ENCODE data around the gene HDAC4. TPM values are rescaled to one million over a fixed set of nuclear protein-coding genes. Genes with fewer than 3 reads are reported as not detected.

HDAC4 gene
- total and polyA plus RNA-seq, 2 donors from 2014 or later: 2.2 to 56.8 TPM

DNA sequence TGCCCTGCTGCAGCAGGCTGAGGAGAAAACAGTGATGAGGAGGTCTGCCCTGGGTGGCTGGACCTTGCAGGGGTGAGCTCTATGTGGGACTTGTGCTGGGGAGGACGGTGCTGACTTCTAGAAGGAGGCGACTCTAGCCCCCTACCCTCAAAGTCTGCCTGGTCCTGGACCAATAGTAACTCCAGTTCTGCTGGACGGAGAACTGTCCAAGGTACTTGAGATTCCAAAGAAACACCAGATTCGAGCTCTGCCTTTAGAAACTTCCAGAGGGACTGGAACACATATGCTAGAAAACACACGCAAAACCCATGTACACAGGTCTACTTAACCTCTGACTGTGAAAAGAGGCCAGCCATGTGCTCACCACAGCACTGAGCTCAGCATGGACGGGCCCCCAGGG is 292.4 kb downstream of the HDAC4 start:
- peaks cover 3 to 9% (median 5%) of the 10 kb centered on the region in 3 donors for H3K36me3 ChIP-seq (ENCODE audit: control insufficient read depth in 2 of 3, insufficient read depth in 3 of 3, low read length in 3 of 3)
- intact Hi-C loops (cut with DNase I): no loop called here
- H3K27ac ChIP-seq (ENCODE audit: low read depth in 2 of 2, low read length in 2 of 2): no peak overlapping the region
- no peak overlapping the region for H3K9ac ChIP-seq (ENCODE audit: low read length in 3 of 3)
- FAIRE-seq (no peak), DNase-seq (no peak)
- no peak overlapping the region for H3K4me3 ChIP-seq (ENCODE audit: low read length in 3 of 3)
- H3K27me3 ChIP-seq (ENCODE audit: control insufficient read depth, insufficient read depth, low read length): no peaks in the 10 kb centered on the region
- no peaks in the 10 kb centered on the region for H3K9me3 ChIP-seq (ENCODE audit: control insufficient read depth in 2 of 3, insufficient read depth in 1 of 3, low read length in 3 of 3)
- H3K4me1 ChIP-seq (ENCODE audit: control insufficient read depth in 2 of 3, insufficient read depth in 2 of 3, low read depth in 1 of 3, low read length in 3 of 3): peaks cover 0 to 5% (median under 1%) of the 10 kb centered on the region in 3 donors
- TF ChIP-seq, protein P1, sequence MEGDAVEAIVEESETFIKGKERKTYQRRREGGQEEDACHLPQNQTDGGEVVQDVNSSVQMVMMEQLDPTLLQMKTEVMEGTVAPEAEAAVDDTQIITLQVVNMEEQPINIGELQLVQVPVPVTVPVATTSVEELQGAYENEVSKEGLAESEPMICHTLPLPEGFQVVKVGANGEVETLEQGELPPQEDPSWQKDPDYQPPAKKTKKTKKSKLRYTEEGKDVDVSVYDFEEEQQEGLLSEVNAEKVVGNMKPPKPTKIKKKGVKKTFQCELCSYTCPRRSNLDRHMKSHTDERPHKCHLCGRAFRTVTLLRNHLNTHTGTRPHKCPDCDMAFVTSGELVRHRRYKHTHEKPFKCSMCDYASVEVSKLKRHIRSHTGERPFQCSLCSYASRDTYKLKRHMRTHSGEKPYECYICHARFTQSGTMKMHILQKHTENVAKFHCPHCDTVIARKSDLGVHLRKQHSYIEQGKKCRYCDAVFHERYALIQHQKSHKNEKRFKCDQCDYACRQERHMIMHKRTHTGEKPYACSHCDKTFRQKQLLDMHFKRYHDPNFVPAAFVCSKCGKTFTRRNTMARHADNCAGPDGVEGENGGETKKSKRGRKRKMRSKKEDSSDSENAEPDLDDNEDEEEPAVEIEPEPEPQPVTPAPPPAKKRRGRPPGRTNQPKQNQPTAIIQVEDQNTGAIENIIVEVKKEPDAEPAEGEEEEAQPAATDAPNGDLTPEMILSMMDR (IDR thresholded peaks at IDR 0.05; ENCODE audit: borderline replicate concordance, extremely low read depth, insufficient read depth): no peak

DNA sequence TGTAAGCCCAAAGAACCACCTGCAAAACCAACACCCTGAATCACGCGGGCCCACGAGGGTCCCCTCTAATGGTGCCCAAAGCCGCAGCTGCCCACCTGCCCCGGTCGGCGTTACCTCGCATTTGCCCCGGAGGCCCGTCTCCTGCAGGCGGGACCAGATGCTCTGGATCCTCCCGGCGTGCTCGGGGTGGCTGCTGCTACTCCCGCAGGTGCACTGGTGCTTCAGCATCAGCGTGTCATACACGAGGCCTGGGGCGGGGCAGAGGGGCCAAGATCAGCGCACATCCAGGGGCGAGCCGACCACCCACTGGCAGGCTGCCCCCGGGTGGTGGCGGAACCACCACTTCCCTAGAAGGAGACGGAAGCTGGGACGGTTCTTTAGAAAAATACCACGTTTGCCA is 292.9 kb downstream of the HDAC4 start:
- TF ChIP-seq, protein P1 (IDR thresholded peaks at IDR 0.05; ENCODE audit: borderline replicate concordance, extremely low read depth, insufficient read depth): no peak
- no peaks in the 10 kb centered on the region for H3K4me1 ChIP-seq (ENCODE audit: control insufficient read depth in 2 of 3, insufficient read depth in 2 of 3, low read depth in 1 of 3, low read length in 3 of 3)
- no peaks in the 10 kb centered on the region for H3K27me3 ChIP-seq (ENCODE audit: control insufficient read depth, insufficient read depth, low read length)
- H3K36me3 ChIP-seq (ENCODE audit: control insufficient read depth in 2 of 3, insufficient read depth in 3 of 3, low read length in 3 of 3): peaks cover 3 to 9% (median 5%) of the 10 kb centered on the region in 3 donors
- DNase-seq: no peak
- no peak overlapping the region for H3K27ac ChIP-seq (ENCODE audit: low read depth in 2 of 2, low read length in 2 of 2)
- H3K9me3 ChIP-seq (ENCODE audit: control insufficient read depth in 2 of 3, insufficient read depth in 1 of 3, low read length in 3 of 3): no peaks in the 10 kb centered on the region
- no peak for FAIRE-seq
- no peak overlapping the region for H3K4me3 ChIP-seq (ENCODE audit: low read length in 3 of 3)
- H3K9ac ChIP-seq (ENCODE audit: low read length in 3 of 3): no peak overlapping the region
- intact Hi-C loops (cut with DNase I): no loop called here

- no peak overlapping the region for H3K9ac ChIP-seq (ENCODE audit: low read length in 3 of 3)
- no peak for FAIRE-seq
- intact Hi-C loops (cut with DNase I): no loop called here
- H3K9me3 ChIP-seq (ENCODE audit: control insufficient read depth in 2 of 3, insufficient read depth in 1 of 3, low read length in 3 of 3): no peaks in the 10 kb centered on the region
- TF ChIP-seq, protein P1 (IDR thresholded peaks at IDR 0.05; ENCODE audit: borderline replicate concordance, extremely low read depth, insufficient read depth): no peak
- H3K4me3 ChIP-seq (ENCODE audit: low read length in 3 of 3): no peak overlapping the region
- peaks cover 3 to 9% (median 8%) of the 10 kb centered on the region in 3 donors for H3K36me3 ChIP-seq (ENCODE audit: control insufficient read depth in 2 of 3, insufficient read depth in 3 of 3, low read length in 3 of 3)
- H3K4me1 ChIP-seq (ENCODE audit: control insufficient read depth in 2 of 3, insufficient read depth in 2 of 3, low read depth in 1 of 3, low read length in 3 of 3): no peaks in the 10 kb centered on the region
- no peak for DNase-seq
- H3K27ac ChIP-seq (ENCODE audit: low read depth in 2 of 2, low read length in 2 of 2): no peak overlapping the region
- H3K27me3 ChIP-seq (ENCODE audit: control insufficient read depth, insufficient read depth, low read length): no peaks in the 10 kb centered on the region
Measured at GRCh38 chr2:239106966-239107365, 293.9 kb downstream of the HDAC4 start.

DNA sequence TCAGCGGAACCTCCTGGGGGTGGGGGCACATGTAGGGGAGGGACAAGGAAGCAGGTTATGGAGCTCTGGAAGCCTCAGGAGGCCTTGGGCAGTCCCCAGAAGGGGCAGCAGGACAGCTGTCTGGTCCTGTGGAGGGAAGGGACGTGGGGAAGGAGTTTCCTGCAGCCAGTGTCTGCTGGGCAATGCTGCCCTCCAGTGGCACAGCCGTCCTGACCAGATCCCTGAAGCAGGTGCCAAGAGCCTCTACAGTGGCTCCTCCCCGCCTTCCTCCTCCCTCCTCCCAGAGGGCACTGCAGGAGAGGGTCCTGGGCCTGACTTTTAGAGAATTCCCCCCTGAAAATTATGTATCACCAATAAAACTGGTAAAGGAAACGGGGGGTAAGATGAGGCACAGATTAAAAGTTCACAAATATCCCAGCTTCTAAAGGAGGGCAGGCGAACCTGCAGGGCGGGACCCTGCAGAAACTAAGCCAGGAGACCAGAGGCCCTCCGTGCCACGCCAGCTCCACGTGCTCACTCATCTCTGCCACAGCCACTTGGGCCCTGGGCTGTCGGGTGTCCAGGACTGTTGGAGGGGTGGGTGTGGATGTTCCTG is 294.4 kb downstream of the HDAC4 start:
- Histone ChIP-seq H3K36me3 (ENCODE audit: control insufficient read depth in 2 of 3, insufficient read depth in 3 of 3, low read length in 3 of 3) (peaks cover 3 to 9% (median 8%) of the 10 kb centered on the region in 3 donors), H3K9ac (ENCODE audit: low read length in 3 of 3) (no peak overlapping the region), H3K4me3 (ENCODE audit: low read length in 3 of 3) (no peak overlapping the region), H3K4me1 (ENCODE audit: control insufficient read depth in 2 of 3, insufficient read depth in 2 of 3, low read depth in 1 of 3, low read length in 3 of 3) (no peaks in the 10 kb centered on the region), H3K9me3 (ENCODE audit: control insufficient read depth in 2 of 3, insufficient read depth in 1 of 3, low read length in 3 of 3) (no peaks in the 10 kb centered on the region), H3K27ac (ENCODE audit: low read depth in 2 of 2, low read length in 2 of 2) (no peak overlapping the region), H3K27me3 (ENCODE audit: control insufficient read depth, insufficient read depth, low read length) (no peaks in the 10 kb centered on the region)
- DNase-seq (peak in 4 of 5 donors; percentile 70 to 74 (median 72)), FAIRE-seq (no peak)
- TF ChIP-seq, protein P1 (IDR thresholded peaks at IDR 0.05; ENCODE audit: borderline replicate concordance, extremely low read depth, insufficient read depth): peak; percentile 10
- intact Hi-C loops (cut with DNase I): no loop called here
